Muscle layer of colon (tissue), 2 donors: ENCODE results near the gene CIART.

ENCODE experiments used
- H3K27ac ChIP-seq: one replicate; pipeline ENCODE4 v1.7.0; 2013; ENCODE audit warnings: low read depth, mild to moderate bottlenecking, low read length, moderate library complexity
- H3K27me3 ChIP-seq, 2 donors: one replicate each; pipeline ENCODE4 v1.7.0; 2013; ENCODE audit warnings: low read length in 2 of 2, mild to moderate bottlenecking in 2 of 2; ENCODE audit not compliant: insufficient read depth in 2 of 2, control insufficient read depth in 1 of 2
- H3K36me3 ChIP-seq: one replicate; pipeline ENCODE4 v1.7.0; 2013; ENCODE audit warnings: mild to moderate bottlenecking, low read length; ENCODE audit not compliant: insufficient read depth
- H3K4me1 ChIP-seq: one replicate; pipeline ENCODE4 v1.7.0; 2013; ENCODE audit warnings: mild to moderate bottlenecking, low read length; ENCODE audit not compliant: insufficient read depth
- H3K4me3 ChIP-seq, 2 donors: one replicate each; pipeline ENCODE4 v1.7.0; 2013; ENCODE audit warnings: low read length in 2 of 2, low read depth in 1 of 2, mild to moderate bottlenecking in 1 of 2, moderate library complexity in 1 of 2
- H3K9ac ChIP-seq: one replicate; pipeline ENCODE4 v1.7.0; 2013; ENCODE audit warnings: low read length
- H3K9me3 ChIP-seq: one replicate; pipeline ENCODE4 v1.7.0; 2013; ENCODE audit warnings: mild to moderate bottlenecking, low read length
- donor health status: abdominal sarcoma.
- donor health status: Adenocarcinoma of cecum.

Gene CIART

DNA sequence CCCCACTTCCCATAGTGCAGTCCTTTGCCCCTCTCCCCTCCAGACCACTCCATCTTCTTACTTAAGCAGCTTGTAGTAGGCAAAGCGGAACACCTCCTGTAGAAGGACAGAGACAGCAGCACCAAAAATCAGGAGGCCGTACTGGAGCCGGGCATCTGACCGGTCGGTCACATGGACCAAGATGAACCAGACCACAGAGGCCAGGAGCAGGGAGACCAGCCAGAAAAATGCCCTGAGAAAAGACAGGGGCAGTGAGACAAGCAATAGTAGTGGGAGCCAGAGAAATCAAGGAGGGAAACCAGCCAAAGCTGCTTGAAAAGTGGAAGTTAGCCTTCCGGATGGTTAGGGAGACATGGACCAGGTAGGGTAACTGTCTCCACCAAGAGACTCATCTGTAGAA, 14.5 kb upstream of the CIART start:
- peak overlapping the region; percentile 98 for H3K27ac ChIP-seq
- H3K4me3 ChIP-seq = peak overlapping the region; percentile 92 to 100

DNA sequence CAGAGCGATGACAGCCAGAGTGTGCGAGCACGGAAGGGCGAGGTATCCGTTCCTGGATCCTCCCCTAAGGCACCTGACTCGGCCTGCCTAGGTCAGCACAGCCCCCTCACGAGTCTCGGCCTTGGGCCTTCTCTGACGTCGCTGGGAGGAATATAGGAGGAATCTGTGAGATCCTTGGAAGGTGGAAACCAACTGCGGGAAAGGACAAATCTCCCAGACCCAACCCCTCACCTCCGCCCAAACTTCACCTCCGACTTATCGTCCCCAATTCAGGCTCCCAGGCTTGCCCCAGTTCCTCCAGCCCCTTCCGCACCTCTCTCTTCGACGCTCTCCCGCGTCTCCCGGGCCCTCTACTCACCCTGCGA, 14.0 kb upstream of the CIART start:
- H3K9me3 ChIP-seq = no peaks in the 10 kb centered on the region
- no peaks in the 10 kb centered on the region for H3K27me3 ChIP-seq
- H3K9ac ChIP-seq = peak overlapping the region; percentile 95
- H3K4me3 ChIP-seq = peak overlapping the region; percentile 92 to 100
- peaks cover 34% of the 10 kb centered on the region for H3K4me1 ChIP-seq
- H3K36me3 ChIP-seq = peaks cover 30% of the 10 kb centered on the region
- peak overlapping the region; percentile 98 for H3K27ac ChIP-seq

More for the DNA sequence above, 14.5 kb upstream of the CIART start:
- H3K9ac ChIP-seq = peak overlapping the region; percentile 95
- no peaks in the 10 kb centered on the region for H3K9me3 ChIP-seq
- H3K4me1 ChIP-seq = peaks cover 30% of the 10 kb centered on the region
- H3K27me3 ChIP-seq = no peaks in the 10 kb centered on the region
- peaks cover 30% of the 10 kb centered on the region for H3K36me3 ChIP-seq

DNA sequence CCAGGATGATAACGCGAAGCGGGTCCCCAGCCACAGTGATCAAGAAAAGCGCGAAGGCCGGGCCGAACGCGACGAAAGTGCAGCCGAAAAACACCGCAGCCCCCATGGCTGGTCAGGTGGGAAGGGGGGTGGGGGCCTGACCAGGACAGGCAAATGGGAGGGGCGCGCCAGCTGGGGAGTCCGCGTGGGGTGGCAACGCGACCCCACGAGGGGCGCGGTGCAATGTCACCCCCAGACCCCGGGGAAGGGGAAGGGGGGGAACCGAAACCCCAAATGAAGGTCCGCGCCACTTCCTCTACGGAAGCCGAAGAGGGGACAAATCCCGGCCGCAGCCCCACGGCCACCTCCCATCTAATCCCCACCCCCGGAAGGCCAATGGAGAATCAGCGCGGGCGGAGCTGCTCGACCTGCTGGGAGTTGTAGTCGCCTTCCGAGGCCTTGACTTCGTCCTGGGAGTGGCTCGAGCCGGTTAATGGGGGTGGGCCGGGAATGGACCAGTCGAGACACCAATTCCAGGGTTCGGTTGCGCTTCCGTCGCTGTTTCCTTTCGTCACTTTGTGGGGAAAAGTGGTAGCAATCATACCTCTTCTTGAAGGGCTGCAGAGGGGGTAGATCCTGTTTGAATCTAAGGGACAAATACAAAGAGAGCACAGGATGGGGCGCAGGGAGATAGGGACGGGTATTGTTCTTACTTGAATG, 13.5 kb upstream of the CIART start, which contains the start of gene APH1A:
Gene APH1A (minus strand): TSS at position 312 of the 699 bp plus-strand sequence. CDS start 206 bp downstream, at position 106.
- Histone ChIP-seq H3K36me3 (peaks cover 30% of the 10 kb centered on the region), H3K4me1 (peaks cover 40% of the 10 kb centered on the region), H3K27me3 (no peaks in the 10 kb centered on the region), H3K4me3 (peak within 1 kb of the TSS; percentile 92 to 100), H3K9ac (peak within 1 kb of the TSS; percentile 95), H3K9me3 (no peaks in the 10 kb centered on the region), H3K27ac (peak within 1 kb of the TSS; percentile 98)

DNA sequence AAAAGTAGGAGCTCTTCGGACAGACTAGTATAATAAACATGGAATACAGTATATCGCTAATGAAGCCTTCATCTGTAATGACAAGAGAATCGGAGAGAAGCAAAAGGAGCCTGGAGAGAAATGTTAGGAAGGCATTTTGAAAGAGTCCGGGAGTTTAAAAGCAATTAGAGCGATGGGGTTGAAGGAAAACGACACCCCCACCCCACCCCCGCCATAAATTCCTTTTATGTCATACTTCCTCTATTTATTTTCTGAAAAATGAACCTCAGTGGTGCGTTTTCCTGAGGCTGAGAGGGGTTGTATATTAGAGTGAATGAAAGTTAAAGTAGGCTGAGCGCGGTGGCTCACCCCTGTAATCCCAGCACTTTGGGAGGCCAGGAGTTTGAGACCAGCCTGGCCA, 12.9 kb upstream of the CIART start:
- Histone ChIP-seq H3K27me3 (no peaks in the 10 kb centered on the region), H3K27ac (peak overlapping the region; percentile 76), H3K4me1 (peaks cover 42% of the 10 kb centered on the region), H3K9me3 (no peaks in the 10 kb centered on the region), H3K9ac (peak overlapping the region; percentile 46), H3K4me3 (peak overlapping the region; percentile 28 to 92), H3K36me3 (peaks cover 30% of the 10 kb centered on the region)

DNA sequence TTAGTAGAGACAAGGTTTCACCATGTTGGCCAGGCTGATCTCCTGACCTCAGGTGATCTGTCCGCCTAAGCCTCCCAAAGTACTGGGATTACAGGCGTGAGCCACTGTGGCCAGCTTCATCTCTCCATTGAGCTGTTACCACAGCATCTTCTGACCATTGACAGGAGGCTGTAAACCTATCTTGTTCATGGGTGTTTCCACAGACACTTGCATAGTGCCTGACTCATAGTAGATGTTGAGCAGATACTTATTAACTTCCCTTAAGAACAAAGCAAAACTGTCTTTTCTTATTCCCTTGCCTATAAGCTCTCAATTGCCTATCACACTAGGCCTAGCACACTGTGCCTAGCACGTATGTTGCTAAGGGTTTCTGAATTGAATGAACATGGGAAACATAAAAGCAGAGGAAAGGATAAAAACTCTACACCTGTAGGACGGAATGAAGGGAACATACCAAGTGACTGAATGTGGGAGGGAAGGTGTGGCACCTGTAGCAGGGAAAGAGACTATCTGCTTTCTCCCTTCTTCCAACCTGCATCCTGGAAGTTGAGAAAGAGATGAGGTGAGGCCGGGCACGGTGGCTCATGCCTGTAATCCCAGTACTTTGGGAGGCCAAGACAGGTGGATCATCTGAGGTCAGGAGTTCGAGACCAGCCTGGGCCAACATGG, 10.9 kb upstream of the CIART start:
- H3K27me3 ChIP-seq = no peaks in the 10 kb centered on the region
- no peak overlapping the region for H3K27ac ChIP-seq
- no peaks in the 10 kb centered on the region for H3K9me3 ChIP-seq
- no peak overlapping the region for H3K4me3 ChIP-seq
- H3K4me1 ChIP-seq = peaks cover 42% of the 10 kb centered on the region
- no peak overlapping the region for H3K9ac ChIP-seq
- peaks cover 13% of the 10 kb centered on the region for H3K36me3 ChIP-seq

DNA sequence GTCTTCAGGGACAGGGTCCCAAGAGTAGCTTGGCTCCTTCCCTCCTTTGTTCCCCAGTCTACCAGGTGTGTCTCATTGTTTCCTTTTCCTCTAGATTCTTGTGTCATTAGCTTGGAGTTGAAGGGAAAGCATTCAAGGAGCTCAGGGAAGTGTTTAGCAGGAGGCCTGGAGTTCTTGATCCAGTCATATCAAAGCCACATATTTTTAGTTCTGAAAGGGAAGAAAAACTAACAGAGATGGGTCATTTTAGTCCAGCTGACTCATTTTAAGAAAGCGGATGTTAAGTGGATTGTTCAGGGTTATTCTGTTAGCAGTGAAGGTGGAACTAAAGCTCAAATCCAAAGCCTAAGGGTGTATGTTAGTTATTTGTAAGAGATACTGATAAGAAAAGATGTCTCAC, 9.0 kb upstream of the CIART start:
- H3K27me3 ChIP-seq = no peaks in the 10 kb centered on the region
- H3K4me1 ChIP-seq = peaks cover 27% of the 10 kb centered on the region
- H3K36me3 ChIP-seq = peaks cover 4% of the 10 kb centered on the region
- peak overlapping the region; percentile 12 for H3K27ac ChIP-seq
- no peaks in the 10 kb centered on the region for H3K9me3 ChIP-seq
- peak overlapping the region; percentile 17 to 44 for H3K4me3 ChIP-seq
- peak overlapping the region; percentile 8 for H3K9ac ChIP-seq

DNA sequence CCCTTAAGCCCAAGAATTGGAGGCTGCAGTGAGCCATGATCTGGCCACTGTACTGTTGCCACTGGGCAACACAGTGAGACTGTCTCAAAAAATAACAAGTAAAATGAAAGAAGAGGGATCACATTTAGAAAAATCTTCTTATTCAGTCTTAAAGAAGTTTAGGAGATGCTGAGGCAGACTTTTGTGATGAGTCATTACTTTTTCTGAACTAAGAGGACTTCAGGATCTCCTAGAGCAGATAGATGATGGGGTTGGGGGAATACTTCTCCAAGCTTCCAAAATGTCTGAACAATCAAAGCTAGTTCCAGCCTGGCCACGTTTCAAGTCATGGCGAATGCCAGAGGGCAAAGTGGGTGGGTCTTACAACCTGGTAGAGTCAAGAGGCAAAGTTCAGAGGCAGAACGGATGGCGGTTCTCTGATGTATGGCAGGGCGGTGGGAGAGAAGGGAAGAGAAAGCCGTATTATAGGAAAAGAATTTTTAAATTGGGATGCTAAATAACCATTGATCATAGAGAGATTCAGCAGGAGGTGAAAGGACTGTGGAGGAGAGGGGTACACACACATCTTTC, 2.1 kb upstream of the CIART start:
- Histone ChIP-seq H3K4me3 (no peak overlapping the region), H3K9ac (no peak overlapping the region), H3K36me3 (peaks cover 12% of the 10 kb centered on the region), H3K9me3 (no peaks in the 10 kb centered on the region), H3K27me3 (no peaks in the 10 kb centered on the region), H3K27ac (peak overlapping the region; percentile 99), H3K4me1 (peaks cover 18% of the 10 kb centered on the region)

DNA sequence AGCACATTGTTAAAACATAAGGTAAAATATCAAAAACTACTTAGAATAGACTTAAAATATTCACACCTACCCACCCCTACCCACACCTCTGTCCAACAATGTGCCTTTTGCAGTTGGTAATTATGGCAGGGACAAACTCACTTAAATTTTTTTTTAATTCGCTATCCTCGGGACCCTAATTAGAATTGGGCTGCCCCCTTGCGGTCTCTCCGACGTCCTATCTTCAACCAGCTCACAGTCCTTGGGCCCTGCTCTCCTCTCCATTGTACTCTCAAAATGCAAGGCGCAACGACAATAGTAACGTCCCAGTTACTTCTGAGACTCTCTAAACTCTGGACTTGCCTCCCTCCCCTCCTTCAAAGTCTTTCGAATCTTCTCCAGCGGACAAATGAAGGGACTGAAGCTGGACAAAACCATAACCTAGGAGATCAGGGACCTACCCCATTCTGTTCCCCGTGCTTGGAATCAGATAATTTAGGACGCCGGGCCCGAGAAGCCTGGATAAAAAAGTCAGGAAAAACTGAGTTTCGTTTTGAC, 1.1 kb upstream of the CIART start:
- Histone ChIP-seq H3K27me3 (no peaks in the 10 kb centered on the region), H3K4me1 (peaks cover 18% of the 10 kb centered on the region), H3K27ac (peak overlapping the region; percentile 99), H3K4me3 (peak overlapping the region; percentile 59 to 86), H3K36me3 (peaks cover 14% of the 10 kb centered on the region), H3K9ac (peak overlapping the region; percentile 74), H3K9me3 (no peaks in the 10 kb centered on the region)

DNA sequence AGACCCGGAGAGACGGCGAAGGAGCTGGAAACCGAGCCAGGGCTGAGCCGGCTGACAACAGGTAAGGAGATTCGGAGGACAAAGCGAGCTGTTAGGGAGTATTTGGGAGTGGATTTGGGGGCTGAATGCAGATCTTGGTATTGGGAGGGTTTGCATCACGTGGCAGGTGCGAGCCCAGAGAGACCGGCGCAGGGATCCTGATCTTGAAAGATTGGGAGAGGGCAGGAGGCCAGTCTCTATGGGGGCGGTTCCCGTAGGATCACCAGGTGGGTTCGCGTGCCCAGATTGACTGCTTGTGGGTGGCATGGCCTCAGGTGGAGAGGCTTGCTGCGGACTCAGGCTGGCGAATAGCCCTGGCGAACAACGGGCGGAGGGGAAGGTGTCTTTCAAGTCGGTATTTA, 204 bp downstream of the CIART start:
- Histone ChIP-seq H3K9me3 (no peaks in the 10 kb centered on the region), H3K4me1 (peaks cover 18% of the 10 kb centered on the region), H3K36me3 (peaks cover 16% of the 10 kb centered on the region), H3K4me3 (peak overlapping the region; percentile 71 to 86), H3K9ac (peak overlapping the region; percentile 80), H3K27me3 (no peaks in the 10 kb centered on the region), H3K27ac (peak overlapping the region; percentile 92)

DNA sequence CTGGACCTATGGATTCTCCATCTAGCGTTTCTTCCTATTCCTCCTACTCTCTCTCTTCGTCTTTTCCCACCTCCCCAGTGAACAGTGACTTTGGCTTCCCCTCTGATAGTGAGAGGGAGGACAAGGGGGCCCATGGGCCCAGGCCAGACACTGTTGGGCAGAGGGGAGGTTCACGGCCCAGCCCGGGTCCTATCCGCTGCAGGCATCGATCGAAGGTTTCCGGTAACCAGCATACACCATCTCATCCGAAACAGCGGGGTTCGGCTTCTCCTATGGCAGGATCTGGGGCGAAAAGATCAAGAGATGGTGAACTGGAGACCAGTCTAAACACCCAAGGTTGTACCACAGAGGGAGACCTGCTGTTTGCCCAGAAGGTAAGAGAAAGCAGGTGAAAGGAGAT, 906 bp downstream of the CIART start:
- H3K9ac ChIP-seq = peak overlapping the region; percentile 80
- no peaks in the 10 kb centered on the region for H3K9me3 ChIP-seq
- peak overlapping the region; percentile 92 for H3K27ac ChIP-seq
- peak overlapping the region; percentile 71 to 86 for H3K4me3 ChIP-seq
- peaks cover 16% of the 10 kb centered on the region for H3K36me3 ChIP-seq
- peaks cover 18% of the 10 kb centered on the region for H3K4me1 ChIP-seq
- H3K27me3 ChIP-seq = no peaks in the 10 kb centered on the region

DNA sequence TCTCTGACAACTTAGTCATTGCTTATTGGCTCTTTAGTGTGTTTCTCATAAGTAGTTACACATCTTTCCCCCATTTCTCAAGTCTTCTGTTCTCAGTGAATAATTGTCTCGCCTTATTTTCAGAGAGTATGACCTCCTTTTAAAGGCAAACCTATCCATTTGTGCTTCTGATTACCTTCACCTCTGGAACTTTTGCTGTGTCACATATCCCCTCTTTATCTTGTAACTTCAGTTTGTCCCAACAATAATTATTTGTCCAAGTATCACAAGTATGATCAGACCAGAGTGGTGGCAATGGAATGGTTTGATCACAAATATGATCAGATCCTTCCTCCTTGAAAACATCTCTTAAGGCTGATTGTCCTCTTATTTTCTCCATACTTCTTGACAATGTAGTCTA, 6.0 kb downstream of the CIART start:
- Histone ChIP-seq H3K4me1 (peaks cover 9% of the 10 kb centered on the region), H3K9ac (no peak overlapping the region), H3K36me3 (peaks cover 16% of the 10 kb centered on the region), H3K27ac (no peak overlapping the region), H3K27me3 (no peaks in the 10 kb centered on the region), H3K9me3 (no peaks in the 10 kb centered on the region), H3K4me3 (no peak overlapping the region)
